HG02943 (cell line): Measurements from ENCODE around the gene NMT2.

ENCODE experiments used
- ATAC-seq: cut with Tn5 transposase; IDR thresholded peaks from one replicate; pipeline ENCODE4 v1.9.1; 2021; ENCODE audit warnings: mild to moderate bottlenecking, low read depth, moderate library complexity; ENCODE audit not compliant: unreplicated experiment

NMT2 gene

DNA sequence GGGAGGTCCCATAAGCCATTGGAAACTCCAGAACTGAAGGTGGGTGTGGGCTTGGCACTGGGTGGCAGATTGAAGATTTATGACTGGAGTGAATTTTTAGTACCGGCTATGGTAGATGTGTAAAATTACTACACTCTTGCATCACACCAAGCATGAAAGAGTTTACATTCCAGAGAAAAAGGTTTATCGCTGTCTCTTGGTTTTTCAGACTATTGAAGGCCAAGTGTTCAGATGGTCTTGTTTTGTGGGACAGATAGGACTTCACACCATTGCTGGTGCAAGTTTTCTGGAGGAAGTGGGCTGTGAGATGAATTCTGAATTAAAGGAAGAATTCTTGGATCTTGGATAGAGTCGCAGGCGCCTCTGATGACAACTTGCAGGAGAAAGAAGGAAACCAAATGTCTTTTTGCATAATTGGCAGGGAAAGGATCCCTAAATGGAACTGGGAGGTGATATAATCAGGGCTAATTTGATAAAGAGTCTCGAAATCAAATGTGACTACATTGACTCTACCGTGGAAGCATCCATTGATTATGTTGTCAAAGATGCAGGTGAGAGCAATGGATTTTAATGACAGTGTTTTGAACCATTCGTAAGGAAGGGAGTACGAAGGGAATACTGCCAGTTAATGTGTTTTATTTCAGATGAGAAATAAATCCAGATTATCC is 14.2 kb upstream of the NMT2 start:
- ATAC-seq, result no peak

DNA sequence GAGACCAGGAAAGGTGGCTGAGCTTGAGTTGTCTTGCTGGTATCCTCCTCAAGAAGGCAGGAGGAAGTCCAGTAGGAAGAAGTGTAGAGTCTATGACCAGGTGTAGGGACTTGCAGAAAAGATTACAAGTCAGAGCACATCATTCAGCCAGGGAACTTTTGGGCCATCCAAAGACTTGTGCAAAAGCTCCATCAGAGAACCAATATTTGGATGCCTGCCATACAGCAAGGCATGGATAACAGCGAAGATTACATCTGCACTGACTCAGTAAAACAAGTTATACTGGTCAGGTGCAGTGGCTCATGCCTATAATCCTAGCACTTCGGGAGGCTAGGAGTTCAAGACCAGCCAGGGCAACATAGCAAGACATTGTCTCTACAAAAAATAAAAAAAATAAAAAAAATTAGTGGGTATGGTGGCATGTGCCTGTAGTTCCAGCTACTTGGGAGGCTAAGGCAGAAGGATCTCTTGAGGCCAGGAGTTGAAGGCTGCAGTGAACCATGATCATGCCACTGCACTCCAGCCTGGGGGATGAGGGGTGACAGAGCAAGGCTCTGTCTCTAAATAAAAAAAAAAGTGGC is 13.2 kb upstream of the NMT2 start:
- ATAC-seq, result no peak

GRCh38 chr10:15180736-15181135 is 12.2 kb upstream of the NMT2 start:
- ATAC-seq, result no peak

- ATAC-seq, result no peak
These were observed 7.8 kb upstream of the NMT2 start for GRCh38 chr10:15176269-15176668.

- ATAC-seq, result no peak
These were observed 7.1 kb upstream of the NMT2 start for GRCh38 chr10:15175587-15175986.

- ATAC-seq, result no peak
These were observed 3.9 kb upstream of the NMT2 start for GRCh38 chr10:15172306-15172840.

DNA sequence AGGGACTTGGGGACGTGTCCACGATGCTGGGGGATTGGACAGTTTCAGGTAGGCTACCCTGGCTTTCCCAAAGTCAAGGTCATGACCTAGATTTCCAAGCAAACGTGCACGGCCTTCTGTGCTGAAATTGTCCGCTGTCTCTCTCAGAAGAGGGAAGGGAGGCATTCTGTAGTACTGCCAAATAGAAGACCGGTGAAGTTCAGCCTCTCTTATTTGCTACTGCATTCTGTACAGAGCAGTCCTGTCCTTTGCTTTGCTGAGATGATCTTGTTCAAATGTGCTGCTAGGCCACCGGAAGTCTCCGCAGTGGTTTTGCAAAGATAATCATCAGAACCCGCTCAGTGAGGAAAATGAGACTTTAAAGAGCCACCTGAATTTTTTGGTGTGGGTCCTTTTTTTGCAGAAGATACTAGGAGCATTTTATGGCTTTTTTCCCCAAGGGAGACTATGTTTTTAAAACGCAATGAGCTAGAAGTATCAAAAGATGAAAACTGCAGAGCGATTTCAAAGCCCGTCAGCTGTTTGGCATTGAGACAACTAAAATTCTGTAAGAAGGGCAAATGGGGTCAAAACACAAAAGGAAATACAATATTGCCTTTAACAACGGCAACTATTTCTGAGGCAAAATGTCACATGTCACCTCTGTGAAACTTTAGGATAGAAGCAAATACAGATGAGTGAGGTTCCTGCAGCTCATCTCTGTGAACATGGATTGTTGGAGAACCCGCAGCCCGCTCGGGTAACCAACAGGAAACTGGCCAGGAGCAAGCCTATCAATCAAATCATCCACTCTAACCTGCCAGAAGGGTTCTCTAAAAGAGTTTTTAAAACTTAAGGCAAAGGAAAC is 1.3 kb upstream of the NMT2 start:
- peak; percentile 35 for ATAC-seq

DNA sequence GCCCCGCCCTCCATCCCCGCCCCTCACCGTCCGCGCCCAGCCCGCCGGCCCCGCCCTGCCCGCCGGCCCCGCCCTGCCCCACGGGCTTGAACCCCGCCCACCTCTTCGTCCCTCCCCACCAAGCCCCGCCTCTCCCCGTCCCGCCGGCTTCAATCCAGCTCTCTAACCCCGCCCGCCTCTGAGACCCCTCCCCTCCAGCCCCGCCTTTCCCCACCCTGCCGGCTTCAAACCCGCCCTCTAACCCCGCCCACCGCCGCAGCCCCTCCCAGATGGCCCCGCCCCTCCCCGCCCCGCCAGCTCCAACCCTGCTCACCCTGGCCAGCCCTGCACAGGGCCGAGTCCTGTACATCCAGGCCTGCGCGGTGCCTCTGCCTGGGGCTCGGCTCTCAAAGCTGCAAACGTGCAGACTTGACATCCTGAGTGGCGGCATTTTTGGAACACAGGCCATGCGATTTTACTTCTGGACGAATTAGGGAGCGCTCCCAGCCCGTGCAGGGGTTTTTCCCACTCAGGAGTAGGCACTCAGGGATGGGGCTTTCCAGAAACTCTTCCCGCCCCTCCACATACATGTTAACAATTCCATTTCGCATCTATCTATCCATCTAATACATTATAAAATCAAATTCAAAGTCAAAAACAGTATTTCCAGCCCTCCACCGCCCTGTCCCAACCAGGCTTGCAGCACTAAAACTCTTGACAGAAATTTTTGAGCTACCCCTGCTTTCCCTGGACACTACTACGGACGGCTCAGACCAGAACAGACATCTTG is 477 bp upstream of the NMT2 start:
- peak; percentile 35 for ATAC-seq

DNA sequence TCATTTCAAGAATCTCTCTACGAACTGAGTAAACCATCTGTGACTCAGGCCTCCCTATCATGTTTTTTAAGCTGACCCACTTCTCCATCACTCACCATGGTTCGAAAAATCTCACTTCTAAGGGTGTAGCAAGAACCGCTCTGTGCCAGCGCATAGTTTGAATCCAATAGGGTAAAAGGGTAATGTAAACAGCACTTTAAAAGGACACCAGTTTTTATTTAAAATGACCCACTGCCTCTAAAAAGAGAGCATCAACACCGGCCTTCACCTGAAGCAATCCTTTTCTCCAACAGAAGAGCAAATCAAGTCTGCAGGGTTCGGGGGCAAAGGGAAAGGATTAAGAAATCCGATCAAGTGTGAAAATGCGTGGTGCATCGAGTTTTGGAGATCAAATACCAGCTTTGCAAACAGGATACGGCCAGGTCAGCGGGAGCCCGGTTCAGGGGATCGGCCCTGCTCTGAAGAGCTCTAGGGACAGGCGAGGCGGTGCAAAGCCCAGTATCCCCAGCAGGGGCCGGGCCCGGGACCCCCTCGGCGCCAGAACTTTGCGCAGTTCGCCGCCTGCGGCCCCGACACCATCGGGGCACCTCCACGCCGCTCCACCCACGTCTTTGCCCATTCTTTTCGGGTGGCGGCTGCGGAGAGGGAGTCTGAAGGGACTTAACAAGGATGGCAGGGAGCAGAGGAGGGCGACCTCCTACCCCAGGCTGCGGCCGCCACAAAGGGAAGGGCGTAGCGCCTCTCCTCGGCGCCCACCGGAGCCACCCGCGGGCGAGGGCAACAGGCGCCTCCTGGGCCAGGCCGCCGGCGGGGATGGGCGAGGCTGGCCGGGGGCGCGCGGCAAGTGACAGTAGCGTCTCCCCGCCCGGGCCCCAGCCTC is 842 bp downstream of the NMT2 start:
- ATAC-seq, result peak; percentile 55

DNA sequence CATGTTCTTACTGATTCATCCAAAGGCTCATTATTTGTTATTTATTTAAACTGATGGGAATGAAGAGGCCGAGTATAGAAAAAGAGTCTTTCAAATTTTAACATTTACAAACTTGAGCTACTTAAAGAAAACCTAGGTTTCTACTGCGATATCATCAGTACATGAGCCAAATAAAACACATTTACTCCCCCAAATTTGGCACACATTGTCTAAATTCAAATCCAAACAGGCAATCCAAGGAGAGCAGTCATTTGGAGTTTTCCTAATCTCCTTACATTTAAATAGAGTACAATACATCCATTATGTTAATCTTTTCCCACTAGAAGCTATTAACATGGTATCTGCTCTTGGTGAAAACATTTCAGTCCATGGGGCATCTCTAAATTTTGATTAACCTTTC is 2.2 kb downstream of the NMT2 start:
- no peak for ATAC-seq

DNA sequence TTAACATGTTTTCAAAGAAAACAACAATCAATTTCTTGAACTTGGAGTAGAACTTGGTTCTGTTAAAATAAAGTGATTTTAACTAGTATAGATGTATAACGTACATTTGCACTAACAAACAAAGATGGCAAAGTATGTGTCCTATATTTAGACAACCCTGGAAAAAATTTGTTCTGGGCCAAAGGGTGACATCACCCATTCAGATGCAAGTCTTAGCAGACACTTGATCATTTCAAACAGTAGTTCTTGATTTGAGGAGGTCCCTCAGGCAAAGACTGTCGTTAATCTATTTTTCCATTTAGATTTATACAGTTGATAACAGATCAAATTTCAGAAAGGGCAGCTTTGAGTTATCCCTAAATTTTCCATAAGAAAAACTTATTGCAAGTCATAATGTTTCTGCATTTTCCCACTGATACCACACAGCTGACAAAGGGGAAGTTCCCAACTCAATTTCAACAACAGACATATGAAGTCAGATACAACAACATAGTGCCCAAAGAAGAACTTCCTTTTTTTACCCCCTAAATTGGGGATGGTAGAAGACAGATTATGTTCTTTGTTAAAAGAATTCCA is 5.2 kb downstream of the NMT2 start:
- no peak for ATAC-seq

- ATAC-seq, result no peak
These were observed 9.5 kb downstream of the NMT2 start for GRCh38 chr10:15158972-15159371.

DNA sequence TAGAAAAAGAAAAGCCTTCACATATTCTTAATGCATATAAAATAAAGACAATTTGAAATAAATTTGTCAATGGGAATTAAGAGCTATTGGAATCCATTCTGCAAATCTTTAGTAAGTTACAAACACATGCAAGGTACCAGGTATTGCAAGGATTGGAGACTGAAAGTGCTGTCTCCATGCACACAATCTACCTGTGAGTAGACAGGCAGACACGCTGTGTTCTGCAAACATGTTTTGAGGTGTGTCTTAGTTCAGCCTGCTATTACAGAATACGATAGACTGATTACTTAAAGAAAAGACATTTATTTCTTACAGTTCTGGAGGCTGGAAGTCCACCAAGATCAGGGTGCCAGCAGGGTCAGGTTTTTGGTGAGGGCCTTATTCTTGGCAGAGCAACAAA is 10.0 kb downstream of the NMT2 start:
- no peak for ATAC-seq

DNA sequence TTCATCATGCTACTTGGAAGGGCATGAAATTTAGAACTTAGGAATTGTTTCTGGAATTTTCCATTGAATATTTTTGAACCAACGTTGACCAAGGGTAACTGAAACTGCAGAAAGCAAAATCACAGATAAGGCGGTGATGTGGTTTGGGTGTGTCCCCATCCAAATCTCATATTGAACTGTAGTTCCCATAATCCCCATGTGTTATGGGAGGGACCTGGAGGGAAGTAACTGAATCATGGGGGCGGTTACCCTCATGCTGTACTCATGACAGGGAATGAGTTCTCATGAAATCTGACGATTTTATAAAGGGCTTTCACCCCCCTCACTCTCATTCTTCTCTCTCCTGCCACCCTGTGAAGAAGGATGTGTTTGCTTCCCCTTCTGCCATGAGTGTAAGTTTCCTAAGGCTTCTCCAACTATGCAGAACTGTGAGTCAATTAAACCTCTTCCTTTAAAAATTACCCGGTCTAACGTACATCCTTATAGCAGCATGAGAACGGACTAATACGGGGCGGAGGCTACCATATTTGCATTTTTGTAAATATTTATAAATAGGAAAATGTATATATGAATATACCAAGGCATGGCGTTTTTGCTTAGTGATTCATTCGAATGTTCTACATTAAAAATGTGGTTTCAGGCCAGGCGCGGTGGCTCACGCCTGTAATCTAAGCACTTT is 12.4 kb downstream of the NMT2 start:
- ATAC-seq, result no peak

GRCh38 chr10:15152556-15152955 is 15.9 kb downstream of the NMT2 start:
- no peak for ATAC-seq

GRCh38 chr10:15150563-15150962 is 17.9 kb downstream of the NMT2 start:
- no peak for ATAC-seq

DNA sequence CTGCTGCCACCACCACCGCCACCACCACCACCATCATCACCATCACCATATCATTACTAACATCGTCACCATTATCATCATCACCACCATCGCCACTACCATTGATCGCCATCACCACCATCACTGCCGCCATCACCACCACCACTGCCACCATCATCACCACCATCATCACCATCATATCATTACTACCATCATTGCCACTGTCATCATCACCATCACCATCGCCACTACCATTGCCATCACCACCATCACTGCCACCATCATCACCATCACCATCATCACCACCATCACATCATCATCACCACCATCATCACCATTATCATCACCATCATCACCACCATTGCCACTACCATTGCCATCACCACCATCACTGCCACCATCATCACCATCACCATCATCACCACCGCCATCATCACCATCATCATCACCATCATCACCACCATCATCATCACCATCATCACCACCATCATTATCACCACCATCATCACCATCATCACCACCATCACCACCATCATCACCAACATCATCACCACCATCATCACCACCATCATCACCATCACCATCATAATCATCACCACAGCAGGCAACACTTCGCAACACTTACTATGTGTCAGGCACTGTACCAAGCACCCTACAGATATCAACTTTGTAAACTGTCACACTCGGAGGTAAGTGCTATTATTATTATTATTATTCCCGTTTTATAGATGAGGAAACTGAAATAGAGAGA is 19.3 kb downstream of the NMT2 start:
- no peak for ATAC-seq
